MG63 (cell line): Measurements from ENCODE around the gene PARVB. TPM values are rescaled to one million over a fixed set of nuclear protein-coding genes. Genes with fewer than 3 reads are reported as not detected.

Experiments
- DNase-seq: peaks from one replicate; pipeline ENCODE4 v3.0.0-alpha.2; 2020
- H3K27me3 ChIP-seq: fragments of 250-450 bp; sonication (Bioruptor Pico); 2 replicates; pipeline ENCODE4 v1.5.1; 2020; ENCODE audit warnings: mild to moderate bottlenecking, moderate library complexity
- H3K36me3 ChIP-seq: fragments of 250-450 bp; sonication (Bioruptor Pico); 2 replicates; pipeline ENCODE4 v1.5.1; 2020; ENCODE audit warnings: mild to moderate bottlenecking, moderate library complexity
- H3K4me3 ChIP-seq: fragments of 250-450 bp; sonication (Bioruptor Pico); 2 replicates; pipeline ENCODE4 v1.5.1; 2020; ENCODE audit warnings: mild to moderate bottlenecking, moderate library complexity
- H3K9me3 ChIP-seq: fragments of 250-450 bp; sonication (Bioruptor Pico); 2 replicates; pipeline ENCODE4 v1.5.1; 2020; ENCODE audit warnings: mild to moderate bottlenecking, moderate library complexity
- total RNA-seq: library from RNA; depleted of rRNA; stranded (reverse); fragments of >200 nt; shearing (Covaris generic); gene quantifications from 2 replicates; pipeline ENCODE4 v1.2.3, GENCODE V29; 2014; ENCODE audit warnings: low replicate concordance

The PARVB gene
- total RNA-seq, 1 experiment from 2014 or later = 88.1 TPM

GRCh38 chr22:44119669-44120313 is 95.7 kb downstream of the PARVB start:
- Histone ChIP-seq H3K4me3 (no peak overlapping the region), H3K9me3 (peaks cover 10% of the 10 kb centered on the region), H3K36me3 (peaks cover 21% of the 10 kb centered on the region), H3K27me3 (no peaks in the 10 kb centered on the region)
- DNase-seq = no peak

DNA sequence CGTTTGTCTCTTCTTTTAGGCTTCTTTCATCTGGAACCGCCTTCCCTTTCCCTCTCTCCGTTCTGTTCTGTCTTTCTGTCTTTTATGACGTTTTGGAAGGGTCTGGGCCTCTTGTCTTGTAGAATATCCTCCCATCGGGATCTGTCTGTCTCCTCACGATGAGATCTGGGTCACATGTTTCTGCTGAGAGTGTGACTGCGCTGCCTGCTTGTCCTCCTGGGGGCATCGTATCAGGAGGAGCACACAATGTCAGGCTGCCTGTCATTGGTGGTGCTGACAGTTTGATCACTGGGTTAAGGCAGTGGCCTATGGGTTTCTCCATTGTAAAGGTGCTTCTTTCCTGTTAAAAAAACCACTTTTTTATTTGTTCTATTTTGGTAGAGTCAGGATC is 96.2 kb downstream of the PARVB start:
- Histone ChIP-seq H3K36me3 (peaks cover 21% of the 10 kb centered on the region), H3K9me3 (peaks cover 10% of the 10 kb centered on the region), H3K27me3 (no peaks in the 10 kb centered on the region), H3K4me3 (no peak overlapping the region)
- DNase-seq = no peak

DNA sequence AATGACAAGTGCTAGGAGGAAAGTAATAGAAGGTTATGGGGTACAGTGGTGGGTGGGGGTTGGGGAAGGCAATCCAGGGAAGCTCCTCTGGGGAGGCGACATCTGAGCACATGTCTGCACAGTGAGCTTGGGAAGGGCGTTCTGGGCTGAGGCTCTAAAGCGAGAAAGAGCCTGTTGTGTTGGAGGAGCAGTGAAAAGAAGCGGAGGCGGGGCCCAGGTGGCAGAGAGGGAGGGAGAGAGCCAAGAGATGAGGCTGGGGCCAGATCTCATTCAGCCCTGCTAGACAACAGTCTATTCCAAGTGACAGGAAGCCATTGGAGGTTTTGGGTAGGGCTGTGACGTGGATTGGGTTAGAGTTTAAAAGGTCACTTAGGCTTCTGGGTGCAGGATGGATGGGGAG is 101.3 kb downstream of the PARVB start:
- H3K36me3 ChIP-seq = peaks cover 30% of the 10 kb centered on the region
- no peaks in the 10 kb centered on the region for H3K27me3 ChIP-seq
- peaks cover 19% of the 10 kb centered on the region for H3K9me3 ChIP-seq
- no peak overlapping the region for H3K4me3 ChIP-seq
- DNase-seq = no peak

- H3K4me3 ChIP-seq = no peak overlapping the region
Measured at GRCh38 chr22:44126807-44127206, 102.7 kb downstream of the PARVB start.

DNA sequence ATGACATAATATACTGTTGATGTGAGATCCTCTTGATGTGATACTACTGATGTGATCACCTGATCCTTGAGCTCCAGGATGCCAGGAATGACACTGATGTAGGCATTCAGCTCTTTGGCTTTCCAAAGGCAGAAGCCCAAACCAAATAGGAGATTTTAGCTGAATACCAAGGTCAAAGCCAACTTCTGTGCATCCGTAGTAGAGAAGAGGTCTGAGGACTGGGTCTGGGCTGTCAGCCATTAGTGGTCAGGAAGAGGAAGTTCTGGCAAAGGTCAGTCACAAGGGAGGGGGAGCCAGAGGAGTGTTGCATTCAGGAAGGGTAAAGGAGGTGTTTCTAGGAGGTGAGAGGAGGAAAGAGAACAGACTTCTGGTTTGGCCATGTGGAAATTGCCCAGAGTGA is 103.3 kb downstream of the PARVB start:
- no peaks in the 10 kb centered on the region for H3K27me3 ChIP-seq

More at GRCh38 chr22:44126807-44127206, 102.7 kb downstream of the PARVB start:
- H3K27me3 ChIP-seq = no peaks in the 10 kb centered on the region
- H3K36me3 ChIP-seq = peaks cover 28% of the 10 kb centered on the region
- DNase-seq = no peak
- H3K9me3 ChIP-seq = peaks cover 11% of the 10 kb centered on the region

DNA sequence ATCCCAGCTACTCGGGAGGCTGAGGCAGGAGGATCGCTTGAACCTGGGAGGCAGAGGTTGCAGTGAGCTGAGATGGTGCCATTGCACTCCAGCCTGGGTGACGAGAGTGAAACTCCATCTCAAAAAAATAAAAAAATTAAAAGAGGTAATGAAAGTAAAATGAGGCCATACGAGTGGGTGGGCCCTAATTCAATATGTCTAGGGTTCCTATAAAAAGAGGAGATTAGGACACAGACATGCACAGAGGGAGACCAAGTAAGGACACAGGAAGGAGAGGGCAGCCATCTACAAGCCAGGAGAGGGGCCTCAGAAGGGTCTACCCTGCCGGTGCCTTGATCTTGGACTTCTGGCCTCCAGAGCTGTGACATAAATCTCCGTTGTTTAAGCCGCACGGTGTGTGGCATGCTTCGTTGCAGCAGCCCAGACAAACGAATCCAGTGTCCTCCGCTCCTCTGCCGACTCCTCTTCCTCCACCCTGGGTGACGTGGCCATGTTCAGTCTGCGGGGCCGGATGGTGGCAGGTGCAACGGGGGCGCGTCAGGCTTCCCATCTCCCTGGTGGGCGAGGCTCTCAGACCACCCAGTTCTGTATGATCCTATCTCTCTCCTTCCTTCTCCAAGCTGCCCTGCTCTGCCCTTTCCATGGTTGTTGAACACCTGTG is 105.0 kb downstream of the PARVB start:
- H3K36me3 ChIP-seq = peaks cover 23% of the 10 kb centered on the region
- H3K9me3 ChIP-seq = peaks cover 9% of the 10 kb centered on the region; the same call in 1 of the 2 replicates
- H3K4me3 ChIP-seq = no peak overlapping the region
- no peak for DNase-seq
- H3K27me3 ChIP-seq = no peaks in the 10 kb centered on the region

More for the DNA sequence above, 103.3 kb downstream of the PARVB start:
- peak; percentile 43 for DNase-seq
- peaks cover 11% of the 10 kb centered on the region; the same call in 1 of the 2 replicates for H3K9me3 ChIP-seq
- H3K4me3 ChIP-seq = no peak overlapping the region
- peaks cover 28% of the 10 kb centered on the region for H3K36me3 ChIP-seq

GRCh38 chr22:44129619-44129976 is 105.5 kb downstream of the PARVB start:
- peaks cover 9% of the 10 kb centered on the region; the same call in 1 of the 2 replicates for H3K9me3 ChIP-seq
- H3K4me3 ChIP-seq = no peak overlapping the region
- no peaks in the 10 kb centered on the region for H3K27me3 ChIP-seq
- DNase-seq = peak; percentile 48
- peaks cover 23% of the 10 kb centered on the region for H3K36me3 ChIP-seq

DNA sequence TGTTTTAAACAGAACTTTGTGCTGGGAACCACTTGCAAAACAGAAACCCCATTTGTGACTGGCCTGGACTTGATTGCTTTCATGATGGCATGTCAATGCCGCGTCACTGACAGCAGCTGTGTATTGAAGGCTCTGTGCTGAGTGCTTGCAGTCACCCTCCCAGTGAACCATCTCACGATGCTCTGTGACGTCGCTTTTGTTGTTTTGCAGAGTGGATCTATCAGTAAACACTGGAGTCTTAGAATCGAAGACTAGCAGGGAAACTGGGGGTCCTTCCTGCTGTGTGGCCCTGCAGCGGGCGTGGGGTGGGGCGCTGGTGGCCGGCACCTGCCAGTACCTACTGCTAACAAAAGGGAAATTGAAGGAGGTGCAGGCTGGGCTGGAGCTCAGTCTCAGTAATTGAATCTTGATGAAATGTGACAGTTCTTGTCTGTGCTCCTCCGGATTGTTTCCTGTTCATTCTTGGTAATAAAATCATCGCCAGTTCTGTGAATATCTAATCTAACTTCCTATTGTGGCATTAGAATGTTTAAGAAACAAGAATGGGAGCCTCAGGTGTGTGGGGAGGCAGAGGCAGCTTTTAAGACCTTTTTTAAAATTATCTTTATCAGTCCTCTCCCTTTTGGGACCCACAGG is 106.1 kb downstream of the PARVB start:
- Histone ChIP-seq H3K27me3 (no peaks in the 10 kb centered on the region), H3K4me3 (no peak overlapping the region), H3K36me3 (peaks cover 23% of the 10 kb centered on the region), H3K9me3 (peaks cover 9% of the 10 kb centered on the region; the same call in 1 of the 2 replicates)
- DNase-seq = no peak

- Histone ChIP-seq H3K9me3 (peaks cover 4% of the 10 kb centered on the region; the same call in 1 of the 2 replicates), H3K36me3 (peaks cover 29% of the 10 kb centered on the region), H3K4me3 (no peak overlapping the region), H3K27me3 (no peaks in the 10 kb centered on the region)
- DNase-seq = no peak
Measured at GRCh38 chr22:44131412-44131811, 107.3 kb downstream of the PARVB start.

DNA sequence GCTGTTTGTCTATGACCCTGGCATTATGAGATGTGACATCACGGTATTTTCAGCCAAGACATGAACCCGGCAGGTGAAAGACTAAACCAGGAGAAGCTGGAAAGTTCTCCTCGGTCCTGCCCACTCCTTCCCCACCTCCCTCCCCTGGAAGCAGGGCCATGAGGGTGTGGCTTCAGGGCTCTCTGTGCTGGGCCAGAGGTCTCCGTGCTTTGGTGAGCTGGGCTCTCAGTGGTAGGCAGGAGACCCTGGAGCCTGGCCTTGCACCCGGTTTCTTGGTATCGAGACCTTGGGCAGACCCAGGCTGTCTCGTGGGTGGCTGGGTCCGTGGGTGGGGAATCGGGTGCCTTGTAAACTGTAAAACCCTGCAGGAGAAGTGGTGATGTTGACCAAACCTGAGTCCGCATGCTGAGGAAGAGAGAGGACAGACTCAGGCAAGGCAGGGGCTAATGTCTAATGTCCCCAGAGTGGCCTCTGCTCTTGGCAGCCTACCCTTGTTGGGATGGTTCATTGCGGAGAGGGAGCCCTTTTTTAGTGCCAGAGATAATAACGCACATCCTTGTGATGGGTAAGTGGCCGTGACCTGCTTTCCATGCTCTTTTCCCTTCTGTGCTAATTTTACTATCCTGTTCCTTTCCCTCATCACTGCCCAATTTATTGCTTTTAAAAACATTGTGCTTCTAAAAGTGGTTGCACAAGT is 108.0 kb downstream of the PARVB start:
- H3K36me3 ChIP-seq = peaks cover 36% of the 10 kb centered on the region
- peaks cover 5% of the 10 kb centered on the region; the same call in 1 of the 2 replicates for H3K9me3 ChIP-seq
- no peak overlapping the region for H3K4me3 ChIP-seq
- DNase-seq = no peak
- H3K27me3 ChIP-seq = no peaks in the 10 kb centered on the region

DNA sequence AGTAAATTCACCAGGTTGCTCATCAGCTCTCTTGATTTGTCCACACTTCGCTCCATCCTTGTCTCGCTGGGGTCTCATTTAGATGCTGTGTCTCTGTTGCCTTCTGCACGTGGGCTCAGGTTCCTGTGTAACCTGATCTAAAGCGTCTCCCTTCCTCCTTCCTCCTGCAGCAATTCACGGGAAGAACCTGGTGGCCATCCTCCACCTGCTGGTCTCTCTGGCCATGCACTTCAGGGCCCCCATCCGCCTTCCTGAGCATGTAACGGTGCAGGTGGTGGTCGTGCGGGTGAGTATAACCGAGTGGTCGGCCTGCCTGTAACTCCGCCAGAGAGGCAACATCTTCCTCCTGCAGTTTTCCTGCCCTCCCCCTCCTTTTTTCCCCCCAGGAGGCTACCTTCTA is 108.6 kb downstream of the PARVB start:
- Histone ChIP-seq H3K36me3 (peaks cover 40% of the 10 kb centered on the region), H3K9me3 (peaks cover 6% of the 10 kb centered on the region; the same call in 1 of the 2 replicates), H3K27me3 (no peaks in the 10 kb centered on the region), H3K4me3 (no peak overlapping the region)
- DNase-seq = no peak

DNA sequence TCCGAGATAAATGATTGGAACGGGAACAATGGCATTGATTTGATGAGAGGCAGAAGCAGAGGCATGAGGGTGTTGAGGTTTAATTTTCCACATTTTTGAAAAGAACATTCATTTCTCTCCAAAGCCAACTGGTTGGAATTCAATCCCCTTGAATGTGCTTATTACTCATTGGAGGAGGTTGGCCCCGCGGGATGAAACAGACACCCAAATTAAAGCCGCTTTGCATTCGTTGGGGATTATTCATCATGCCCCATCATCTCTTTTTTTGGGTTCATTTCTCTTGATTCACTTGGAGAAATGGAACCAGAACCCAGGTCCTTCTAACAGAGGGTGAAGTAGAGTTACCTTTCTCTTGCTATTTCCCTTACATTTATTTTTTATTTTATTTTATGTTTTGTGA is 109.1 kb downstream of the PARVB start:
- Histone ChIP-seq H3K27me3 (no peaks in the 10 kb centered on the region), H3K36me3 (peaks cover 39% of the 10 kb centered on the region), H3K4me3 (no peak overlapping the region), H3K9me3 (peaks cover 6% of the 10 kb centered on the region; the same call in 1 of the 2 replicates)
- peak; percentile 70 for DNase-seq

- DNase-seq = peak; percentile 85
- Histone ChIP-seq H3K9me3 (peaks cover 6% of the 10 kb centered on the region; the same call in 1 of the 2 replicates), H3K27me3 (no peaks in the 10 kb centered on the region), H3K36me3 (peaks cover 41% of the 10 kb centered on the region), H3K4me3 (no peak overlapping the region)
Measured at GRCh38 chr22:44133901-44134571, 109.9 kb downstream of the PARVB start.

DNA sequence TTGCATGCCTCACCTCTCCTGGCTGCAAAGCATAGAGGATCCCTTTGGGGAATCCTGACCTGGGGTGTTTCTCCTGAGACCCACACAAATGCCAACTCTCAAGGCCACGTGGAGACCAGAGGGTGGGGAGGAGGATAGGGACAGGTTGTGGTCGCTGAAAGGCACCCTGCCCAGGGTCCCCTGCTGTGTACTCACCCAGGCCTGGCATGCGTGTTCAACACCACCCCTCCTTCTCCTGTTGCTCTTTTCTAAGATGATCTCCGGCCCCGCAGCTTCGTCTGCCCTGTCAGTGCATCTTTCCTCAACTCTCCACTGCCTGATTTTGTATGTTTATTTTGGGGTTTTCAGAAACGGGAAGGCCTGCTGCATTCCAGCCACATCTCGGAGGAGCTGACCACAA is 112.0 kb downstream of the PARVB start:
- H3K27me3 ChIP-seq = no peaks in the 10 kb centered on the region
- H3K4me3 ChIP-seq = no peak overlapping the region
- H3K9me3 ChIP-seq = peaks cover 6% of the 10 kb centered on the region; the same call in 1 of the 2 replicates
- peaks cover 41% of the 10 kb centered on the region for H3K36me3 ChIP-seq
- no peak for DNase-seq

- no peak for DNase-seq
- no peaks in the 10 kb centered on the region for H3K27me3 ChIP-seq
- H3K36me3 ChIP-seq = peaks cover 35% of the 10 kb centered on the region
Measured at GRCh38 chr22:44136786-44137185, 112.7 kb downstream of the PARVB start.

DNA sequence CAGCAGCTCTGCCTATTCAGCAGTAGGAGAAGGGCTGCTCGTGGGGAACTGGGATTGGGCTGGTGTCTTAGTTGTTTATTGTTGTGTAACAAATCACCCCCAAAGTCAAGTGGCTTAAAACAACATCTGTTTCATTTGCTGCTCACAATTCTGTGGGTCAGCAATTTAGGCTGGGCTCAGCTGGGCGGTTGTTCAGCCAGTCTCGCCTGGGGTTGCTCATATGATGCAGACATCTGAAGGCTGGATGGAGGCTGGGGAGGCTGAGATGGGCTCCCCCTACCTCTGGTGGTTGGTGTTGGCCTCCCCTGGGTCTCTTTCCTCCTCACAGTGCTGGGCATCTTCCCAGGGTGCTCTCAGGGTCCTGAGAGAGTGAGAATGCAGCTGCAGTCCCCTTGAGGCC is 113.3 kb downstream of the PARVB start:
- H3K9me3 ChIP-seq = peaks cover 6% of the 10 kb centered on the region; the same call in 1 of the 2 replicates
- H3K36me3 ChIP-seq = peaks cover 29% of the 10 kb centered on the region
- no peak overlapping the region for H3K4me3 ChIP-seq
- DNase-seq = no peak
- H3K27me3 ChIP-seq = no peaks in the 10 kb centered on the region

More at GRCh38 chr22:44136786-44137185, 112.7 kb downstream of the PARVB start:
- no peak overlapping the region for H3K4me3 ChIP-seq
- H3K9me3 ChIP-seq = peaks cover 6% of the 10 kb centered on the region; the same call in 1 of the 2 replicates
